Stimulated activated naive CD4-positive, alpha-beta T cell (primary cell): ENCODE results near the gene RBBP8.
"Not testable (repeated sequence)": the region's sequence is repeated elsewhere in the genome, so short reads cannot be mapped to it uniquely, and the experiment has no call there.

Experiments
- DNase-seq, 6 experiments: peaks; one replicate each; lab custom pipeline; 2025; lab: John Stamatoyannopoulos, UW

RBBP8 gene

DNA sequence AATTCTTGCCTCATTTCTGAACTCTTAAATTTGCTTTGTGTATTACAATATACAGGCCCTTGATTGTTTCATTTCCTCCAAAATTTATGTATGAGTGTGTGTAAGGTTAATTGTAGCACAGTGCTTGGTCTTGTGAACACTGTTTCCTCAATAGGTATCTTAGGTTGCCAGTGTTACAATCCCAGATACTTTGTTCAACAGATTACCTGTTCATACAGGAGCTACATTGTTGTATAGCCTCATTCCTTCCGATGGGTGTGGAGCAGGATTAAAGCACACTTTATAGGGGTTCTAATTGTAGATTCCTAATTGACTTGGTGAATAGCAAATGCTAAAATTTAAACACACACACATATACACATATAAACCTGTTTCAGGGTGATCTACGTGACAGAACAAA is 10.7 kb downstream of the RBBP8 start:
- DNase-seq: no peak

DNA sequence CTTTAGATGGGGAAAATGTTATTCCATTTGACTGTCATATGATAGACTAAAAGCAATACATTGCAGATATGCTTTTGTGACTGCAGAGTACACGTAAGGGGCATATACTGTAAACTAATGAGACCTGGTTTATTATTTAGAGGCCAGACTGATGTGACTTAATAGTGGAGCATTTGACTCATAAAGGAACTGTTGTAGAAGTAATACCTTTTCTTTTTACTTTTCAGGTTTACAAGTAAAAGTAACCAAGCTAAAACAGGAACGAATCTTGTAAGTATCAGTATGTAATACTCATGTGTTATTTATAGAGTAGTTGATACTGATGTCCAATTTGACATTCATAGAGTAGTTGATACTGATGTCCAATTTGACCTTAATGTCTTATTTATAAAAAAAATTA is 13.1 kb downstream of the RBBP8 start:
- no peak for DNase-seq

- DNase-seq: no peak
These were observed 13.7 kb downstream of the RBBP8 start for GRCh38 chr18:22946846-22947245.

GRCh38 chr18:22951823-22952222 is 18.7 kb downstream of the RBBP8 start:
- no peak for DNase-seq

- DNase-seq: no peak
These were observed 19.4 kb downstream of the RBBP8 start for GRCh38 chr18:22952525-22952924.

- not testable (repeated sequence) for DNase-seq
These were observed 20.9 kb downstream of the RBBP8 start for GRCh38 chr18:22953982-22954381.

GRCh38 chr18:22956226-22956625 is 23.1 kb downstream of the RBBP8 start:
- no peak for DNase-seq

- DNase-seq: no peak
These were observed 28.0 kb downstream of the RBBP8 start for GRCh38 chr18:22961156-22961555.

- no peak for DNase-seq
These were observed 28.9 kb downstream of the RBBP8 start for GRCh38 chr18:22962004-22962403.

GRCh38 chr18:22964116-22964515 is 31.0 kb downstream of the RBBP8 start:
- no peak for DNase-seq

DNA sequence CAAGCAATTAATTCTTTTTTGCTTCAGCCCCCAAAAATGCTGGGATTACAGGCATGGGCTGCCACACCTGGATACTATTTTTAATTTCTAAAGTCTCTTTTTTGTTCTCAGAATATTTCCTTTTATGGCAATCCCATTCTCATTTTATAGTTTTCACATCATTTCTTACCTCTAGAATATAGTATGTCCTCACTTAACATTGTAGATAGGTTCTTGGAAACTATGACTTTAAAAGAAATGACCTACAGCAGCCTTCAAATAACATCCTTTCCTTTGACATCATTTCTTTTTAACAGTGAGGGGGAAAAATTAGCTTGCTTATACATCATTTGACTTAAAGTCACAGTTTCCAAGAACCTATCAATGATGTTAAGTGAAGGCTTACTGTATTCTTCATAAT is 31.6 kb downstream of the RBBP8 start:
- DNase-seq: no peak

DNA sequence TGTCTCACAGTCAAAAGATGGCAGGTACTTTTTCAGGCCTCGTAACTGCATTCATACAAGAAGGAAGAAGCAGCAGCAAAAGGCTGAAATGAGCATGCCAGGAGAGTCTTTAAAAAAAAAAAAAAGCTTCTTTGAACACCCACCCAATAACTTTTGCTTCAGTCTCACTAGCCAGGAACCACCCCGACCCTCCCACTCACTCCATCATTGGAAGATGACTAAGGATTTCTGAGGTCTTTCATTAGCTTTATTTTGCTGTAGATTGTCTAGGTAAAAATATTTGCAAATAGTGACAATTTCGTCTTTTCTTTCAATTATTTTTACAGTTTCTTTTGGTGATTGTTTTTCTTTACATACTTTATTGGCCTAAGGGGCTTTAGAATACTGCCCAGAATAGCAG is 37.9 kb downstream of the RBBP8 start:
- no peak for DNase-seq

DNA sequence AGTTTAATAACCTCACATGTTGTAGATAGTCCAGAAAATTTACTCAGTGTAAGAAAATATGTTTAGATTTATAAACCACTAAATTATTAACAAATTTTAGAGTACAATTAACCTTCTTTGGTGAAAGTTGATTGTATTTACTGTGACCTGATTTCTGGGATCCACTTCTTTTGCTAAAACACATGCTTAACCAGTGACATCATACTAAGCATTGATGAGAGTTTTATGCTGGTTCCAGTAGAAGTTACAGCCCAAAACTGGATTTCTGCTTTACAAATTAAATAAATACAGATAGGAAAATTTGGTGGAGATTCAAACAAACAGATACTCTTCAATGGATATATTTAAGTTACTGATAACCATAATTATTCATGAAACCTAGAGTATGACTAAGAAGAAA is 40.9 kb downstream of the RBBP8 start:
- DNase-seq: no peak

DNA sequence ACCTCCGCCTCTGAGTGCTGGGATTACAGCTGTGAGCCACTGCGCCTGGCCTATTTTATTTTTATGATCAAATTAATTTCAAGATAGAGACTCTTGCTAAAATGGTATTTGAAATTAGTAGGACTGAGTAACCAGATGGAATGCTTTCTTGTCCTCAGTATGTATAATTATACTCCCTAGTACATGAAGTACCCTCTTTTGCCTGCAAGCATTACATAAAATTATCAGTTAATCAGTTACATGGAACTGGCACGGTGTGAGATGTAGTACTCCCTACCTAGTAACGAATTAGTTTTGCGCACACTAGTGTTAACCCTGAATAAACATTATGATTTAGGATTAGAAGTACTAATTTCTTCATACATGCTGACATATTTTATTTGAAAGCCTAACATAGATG is 41.6 kb downstream of the RBBP8 start:
- DNase-seq: no peak

- no peak for DNase-seq
These were observed 42.4 kb downstream of the RBBP8 start for GRCh38 chr18:22975508-22975907.

- no peak for DNase-seq
These were observed 44.9 kb downstream of the RBBP8 start for GRCh38 chr18:22977847-22978701.

DNA sequence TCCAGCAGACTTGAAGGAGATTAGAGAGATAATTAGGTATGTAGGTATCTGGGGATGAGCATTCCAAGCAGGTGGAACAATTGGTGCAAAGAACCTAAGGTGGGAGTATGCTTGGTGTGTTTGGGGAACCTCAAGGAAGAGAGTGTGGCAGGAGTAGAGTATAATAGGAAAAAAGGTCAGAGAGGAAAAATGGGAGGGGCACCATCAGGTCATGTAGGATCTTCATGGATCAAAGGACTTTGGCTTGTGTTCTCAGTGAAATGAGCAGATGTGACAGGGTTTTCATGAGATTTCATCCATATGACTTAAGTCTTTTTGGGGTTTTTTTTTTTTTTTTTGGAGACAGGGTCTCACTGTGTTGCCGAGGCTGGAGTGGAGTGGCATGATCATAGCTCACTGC is 47.3 kb downstream of the RBBP8 start:
- no peak for DNase-seq

DNA sequence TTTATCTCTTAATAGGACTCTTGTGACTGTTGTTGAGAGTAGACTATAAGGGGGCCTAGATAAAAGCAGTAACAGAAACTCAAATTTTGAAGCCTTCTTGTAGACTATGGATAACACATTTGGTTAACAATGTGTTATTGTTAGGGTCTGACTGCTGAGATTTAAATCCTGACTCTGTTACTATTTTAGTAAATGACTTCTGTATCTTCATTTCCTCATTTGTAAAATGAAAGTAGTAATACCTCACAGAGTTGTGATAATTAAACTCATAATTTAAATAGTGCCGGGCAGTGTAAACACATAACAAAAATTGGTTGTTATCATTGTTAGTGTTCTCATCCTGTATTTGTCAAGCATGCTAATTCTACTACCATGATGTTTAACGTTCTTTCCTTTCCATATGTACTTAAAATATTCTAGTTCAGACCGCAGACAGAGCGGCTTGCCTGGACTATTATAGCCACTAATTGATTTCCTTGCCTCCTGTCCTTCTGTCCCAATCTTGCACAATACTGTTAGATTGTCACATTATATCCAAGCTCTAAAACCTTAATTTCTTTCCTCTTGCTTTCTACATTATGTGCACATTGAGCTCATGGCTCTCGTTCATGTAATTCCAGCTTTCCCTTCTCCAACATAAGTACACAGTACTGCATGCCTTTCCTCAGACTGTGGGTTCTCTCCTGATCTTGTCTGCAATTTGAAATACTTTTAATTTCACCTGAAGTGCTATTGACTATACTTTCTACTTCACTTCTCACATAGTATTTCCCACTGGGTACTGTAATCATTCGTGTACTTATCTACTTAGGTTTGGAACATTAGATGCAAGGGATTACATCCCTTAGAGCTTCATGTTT is 48.4 kb downstream of the RBBP8 start:
- no peak for DNase-seq

DNA sequence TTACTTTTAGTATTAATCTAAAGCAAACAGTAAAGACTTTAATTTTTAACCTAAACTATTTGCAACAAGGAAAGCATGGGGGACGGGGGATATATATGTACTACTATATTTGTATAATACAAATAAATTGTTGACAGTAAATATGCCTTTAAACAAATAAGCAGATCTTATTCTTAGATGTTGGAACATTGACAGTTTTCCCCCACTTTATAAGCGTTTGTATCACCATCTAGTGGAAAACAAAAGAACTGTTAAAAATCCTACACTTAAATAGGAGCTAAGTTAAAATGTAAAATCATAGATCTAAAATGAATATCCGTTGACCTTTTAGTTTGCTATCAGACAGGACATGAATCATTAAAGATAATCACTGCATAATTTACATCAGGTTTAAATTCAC is 50.0 kb downstream of the RBBP8 start:
- DNase-seq: peak in 3 of 6 experiments; percentile 4 to 33 (median 14)

DNA sequence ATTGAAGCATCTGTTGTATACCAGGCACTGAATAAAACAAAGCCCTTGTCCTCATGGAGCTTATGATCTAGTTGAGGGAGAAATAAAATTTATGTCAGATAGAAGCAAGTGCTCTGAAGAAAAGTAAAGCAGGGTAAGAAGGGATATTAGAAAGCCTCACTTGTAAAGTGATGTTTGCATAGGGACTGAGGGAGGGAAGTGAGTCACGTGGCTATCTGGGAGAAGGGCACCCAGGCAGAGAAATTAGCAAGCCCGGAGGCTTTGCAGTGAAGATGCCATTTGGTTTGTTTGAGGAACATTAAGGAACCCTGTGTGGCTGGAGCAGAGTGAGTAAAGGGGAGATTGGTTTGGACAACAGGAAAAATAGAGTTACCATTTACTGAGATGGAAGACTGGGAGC is 52.1 kb downstream of the RBBP8 start:
- DNase-seq: no peak

- no peak for DNase-seq
These were observed 54.5 kb downstream of the RBBP8 start for GRCh38 chr18:22987547-22988189.

DNA sequence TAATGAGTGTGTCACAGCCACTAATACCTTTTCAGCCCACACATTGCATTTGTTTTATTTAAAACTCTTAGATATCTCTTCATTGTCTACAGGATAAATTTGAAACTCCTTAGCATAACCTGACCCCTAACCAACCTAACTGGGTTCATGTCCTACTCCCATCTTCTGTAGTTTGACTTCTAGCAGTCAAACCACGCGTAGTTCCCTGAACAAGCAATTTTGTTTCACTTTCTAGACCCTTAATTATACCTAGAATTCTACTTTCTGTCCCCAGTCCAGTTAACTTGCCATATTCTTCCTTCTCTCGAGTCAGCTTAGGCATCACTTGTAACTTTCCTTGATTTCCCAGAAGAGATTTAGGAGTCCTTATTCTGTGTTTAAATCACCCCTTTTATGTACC is 55.1 kb downstream of the RBBP8 start:
- DNase-seq: no peak

DNA sequence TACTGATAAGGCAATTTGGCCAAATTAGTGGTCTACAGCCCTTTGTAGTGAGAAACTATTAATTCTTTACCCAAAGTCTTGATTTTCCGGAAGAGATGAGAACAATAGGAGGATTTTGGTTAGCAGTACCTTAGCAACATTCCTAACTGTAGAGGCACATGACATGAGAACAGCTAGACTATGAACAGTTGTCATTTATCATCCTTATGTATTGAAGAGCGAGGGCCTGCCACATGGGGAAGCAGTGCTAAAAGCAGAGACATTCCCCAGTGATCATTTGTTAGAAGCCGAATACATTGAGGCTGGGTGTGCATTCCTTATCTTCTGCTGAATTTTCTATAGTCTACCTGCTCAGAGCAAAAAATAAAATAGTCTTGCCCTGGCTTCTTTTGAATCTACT is 65.2 kb downstream of the RBBP8 start:
- DNase-seq: no peak
